Liver (tissue), 9 donors: ENCODE data around the gene FOXC2. TPM values are rescaled to one million over a fixed set of nuclear protein-coding genes. Genes with fewer than 3 reads are reported as not detected.

Experiments
- DNase-seq: peaks from one replicate; pipeline ENCODE4 v3.0.0-alpha.2; 2017; ENCODE audit warnings: low spot score
- H3K27ac ChIP-seq, 2 donors: one replicate each; pipeline ENCODE4 v1.7.0; 2013; ENCODE audit warnings: inconsistent platforms in 2 of 2, low read length in 2 of 2, control low read depth in 1 of 2, low read depth in 1 of 2, mild to moderate bottlenecking in 1 of 2
- H3K27me3 ChIP-seq, 4 donors: one replicate each; pipeline versions ENCODE4 v1.6.1 to v1.7.0; 2013; ENCODE audit warnings: low read length in 3 of 4, inconsistent platforms in 1 of 4, mild to moderate bottlenecking in 1 of 4, moderate library complexity in 1 of 4; ENCODE audit not compliant: control insufficient read depth in 4 of 4, insufficient read depth in 4 of 4
- H3K36me3 ChIP-seq, 4 donors: one replicate each; pipeline versions ENCODE4 v1.6.1 to v1.7.0; 2013; ENCODE audit warnings: low read length in 3 of 4, mild to moderate bottlenecking in 3 of 4, low read depth in 1 of 4, moderate library complexity in 1 of 4; ENCODE audit not compliant: control insufficient read depth in 4 of 4, insufficient read depth in 3 of 4
- H3K4me1 ChIP-seq, 4 donors: one replicate each; pipeline versions ENCODE4 v1.6.1 to v1.7.0; 2013; ENCODE audit warnings: low read length in 3 of 4, mild to moderate bottlenecking in 3 of 4, moderate library complexity in 1 of 4; ENCODE audit not compliant: control insufficient read depth in 4 of 4, insufficient read depth in 4 of 4
- H3K4me3 ChIP-seq, 3 donors: one replicate each; pipeline versions ENCODE4 v1.6.1 to v1.7.0; 2013; ENCODE audit warnings: low read length in 3 of 3, control low read depth in 1 of 3, low read depth in 1 of 3, mild to moderate bottlenecking in 1 of 3
- H3K9ac ChIP-seq, 2 donors: one replicate each; pipeline ENCODE4 v1.7.0; 2013; ENCODE audit warnings: low read length in 2 of 2, mild to moderate bottlenecking in 2 of 2, moderate library complexity in 2 of 2, control low read depth in 1 of 2, low read depth in 1 of 2
- H3K9me3 ChIP-seq, 4 donors: one replicate each; pipeline versions ENCODE4 v1.6.1 to v1.7.0; 2013; ENCODE audit warnings: low read length in 3 of 4; ENCODE audit not compliant: control insufficient read depth in 4 of 4
- EGR1 ChIP-seq, 2 donors: IDR thresholded peaks; 2 replicates each; pipeline ENCODE4 v1.6.1; 2016 to 2018; ENCODE audit warnings: antibody characterized with exemption in 2 of 2, low read depth in 2 of 2
- FOXA1 ChIP-seq: IDR thresholded peaks from 2 replicates; pipeline ENCODE4 v1.6.1; 2016; ENCODE audit warnings: antibody characterized with exemption
- GABPA ChIP-seq, 2 donors: IDR thresholded peaks in 1 of 2; conservative IDR thresholded peaks in 1 of 2; 2 replicates each; pipeline ENCODE4 v1.6.1; 2016; ENCODE audit warnings: antibody characterized with exemption in 2 of 2, mild to moderate bottlenecking in 1 of 2, moderate library complexity in 1 of 2
- HNF4A ChIP-seq, 2 donors: conservative IDR thresholded peaks; 2 replicates each; pipeline ENCODE4 v1.6.1; 2016; ENCODE audit warnings: antibody characterized with exemption in 2 of 2, mild to moderate bottlenecking in 2 of 2
- HNF4G ChIP-seq: IDR thresholded peaks from 2 replicates; pipeline ENCODE4 v1.6.1; 2016; ENCODE audit warnings: antibody characterized with exemption
- JUND ChIP-seq, 2 donors: IDR thresholded peaks; 2 replicates each; pipeline ENCODE4 v1.6.1; 2016; ENCODE audit warnings: antibody characterized with exemption in 2 of 2
- NR2F2 ChIP-seq: IDR thresholded peaks from 2 replicates; pipeline ENCODE4 v1.6.1; 2016; ENCODE audit warnings: antibody characterized with exemption
- RAD21 ChIP-seq, 2 donors: IDR thresholded peaks; 2 replicates each; pipeline ENCODE4 v1.6.1; 2016; ENCODE audit warnings: antibody characterized with exemption in 2 of 2, mild to moderate bottlenecking in 2 of 2
- YY1 ChIP-seq: IDR thresholded peaks from 2 replicates; pipeline ENCODE4 v1.6.1; 2016; ENCODE audit warnings: antibody characterized with exemption, mild to moderate bottlenecking
- WGBS: extraction: QIAGEN DNeasy Blood & Tissue Kit; methylation state at CpG from one replicate; pipeline ENCODE4 v1.1.7; 2013; 5-methylcytosine and 5-hydroxymethylcytosine counted together
- polyA plus RNA-seq, 2 donors: library from polyadenylated mRNA; stranded (reverse) in 1 of 2; unstranded in 1 of 2; fragments of 200-250 nt in 1 of 2; fragments of >200 nt in 1 of 2; fragmentation: Nextera tagmentation in 1 of 2; extraction: Ambion mirVana in 1 of 2; gene quantifications; one replicate each; pipeline versions ENCODE4 v1.2.1 to v1.2.3, GENCODE V29; 2013 to 2015
- total RNA-seq, 2 donors: library from RNA; depleted of rRNA; stranded (reverse); fragments of >200 nt; gene quantifications; one replicate each; pipeline ENCODE4 v1.2.3, GENCODE V29; 2014
- TF ChIP-seq, protein P1 (sequence below): fragments of 150-350 bp; IDR thresholded peaks from 2 replicates; pipeline ENCODE4 v1.5.1; 2017; ENCODE audit warnings: improper control_type of control experiment, low read depth, low read length; ENCODE audit not compliant: missing input control
- TF ChIP-seq, protein P2 (sequence below): IDR thresholded peaks from 2 replicates; pipeline ENCODE4 v1.6.1; 2016; ENCODE audit warnings: antibody characterized with exemption
- TF ChIP-seq, protein P3 (sequence below): IDR thresholded peaks from 2 replicates; pipeline ENCODE4 v1.6.1; 2016; ENCODE audit warnings: antibody characterized with exemption, mild to moderate bottlenecking
- donor health status: healthy.
- donor health status: healthy.
- donor health status: healthy.
- donor health status: healthy.
- donor health status: healthy.

Gene FOXC2
- total and polyA plus RNA-seq, 4 donors, result 0.03 to 0.09 (median 0.08) TPM; not detected in 1

DNA sequence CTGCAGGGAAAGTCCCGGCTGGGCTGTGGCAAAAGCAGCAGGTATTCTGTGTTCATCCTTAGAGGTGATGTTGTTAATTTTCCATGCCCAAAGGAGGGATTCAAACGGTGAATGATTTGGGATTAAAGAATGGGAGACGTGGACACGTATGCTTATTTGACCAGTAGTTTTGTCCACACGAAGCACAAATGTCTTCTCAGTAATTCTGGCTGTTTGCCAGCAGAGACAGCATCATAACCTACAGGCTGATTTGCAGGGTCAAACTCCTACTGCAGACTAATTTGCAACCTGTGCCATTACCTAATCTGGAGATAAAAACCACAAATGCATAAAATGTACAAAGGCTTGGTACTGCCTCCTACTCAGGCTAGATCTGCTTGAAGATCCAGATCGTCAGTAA, 25.7 kb upstream of the FOXC2 start:
- no peak for DNase-seq
- TF ChIP-seq HNF4G (no peak), FOXA1 (no peak), JUND (IDR thresholded peaks at IDR 0.05) (no peak), GABPA (IDR thresholded peaks at IDR 0.05 in 1 of 2, conservative IDR thresholded peaks at IDR 0.05 in 1 of 2) (no peak), HNF4A (conservative IDR thresholded peaks at IDR 0.05) (no peak), YY1 (no peak), NR2F2 (no peak), EGR1 (IDR thresholded peaks at IDR 0.05; ENCODE audit: low read depth in 2 of 2) (no peak), RAD21 (IDR thresholded peaks at IDR 0.05) (no peak)
- TF ChIP-seq, protein P1, sequence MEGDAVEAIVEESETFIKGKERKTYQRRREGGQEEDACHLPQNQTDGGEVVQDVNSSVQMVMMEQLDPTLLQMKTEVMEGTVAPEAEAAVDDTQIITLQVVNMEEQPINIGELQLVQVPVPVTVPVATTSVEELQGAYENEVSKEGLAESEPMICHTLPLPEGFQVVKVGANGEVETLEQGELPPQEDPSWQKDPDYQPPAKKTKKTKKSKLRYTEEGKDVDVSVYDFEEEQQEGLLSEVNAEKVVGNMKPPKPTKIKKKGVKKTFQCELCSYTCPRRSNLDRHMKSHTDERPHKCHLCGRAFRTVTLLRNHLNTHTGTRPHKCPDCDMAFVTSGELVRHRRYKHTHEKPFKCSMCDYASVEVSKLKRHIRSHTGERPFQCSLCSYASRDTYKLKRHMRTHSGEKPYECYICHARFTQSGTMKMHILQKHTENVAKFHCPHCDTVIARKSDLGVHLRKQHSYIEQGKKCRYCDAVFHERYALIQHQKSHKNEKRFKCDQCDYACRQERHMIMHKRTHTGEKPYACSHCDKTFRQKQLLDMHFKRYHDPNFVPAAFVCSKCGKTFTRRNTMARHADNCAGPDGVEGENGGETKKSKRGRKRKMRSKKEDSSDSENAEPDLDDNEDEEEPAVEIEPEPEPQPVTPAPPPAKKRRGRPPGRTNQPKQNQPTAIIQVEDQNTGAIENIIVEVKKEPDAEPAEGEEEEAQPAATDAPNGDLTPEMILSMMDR, result no peak
- 92% methylated on average over 6 of the region's 6 CpGs for WGBS
- Histone ChIP-seq H3K4me3 (no peak overlapping the region), H3K36me3 (peaks cover 16 to 69% (median 44%) of the 10 kb centered on the region in 4 donors), H3K4me1 (no peaks in the 10 kb centered on the region), H3K27ac (no peak overlapping the region), H3K9ac (no peak overlapping the region), H3K9me3 (no peaks in the 10 kb centered on the region), H3K27me3 (no peaks in the 10 kb centered on the region)

DNA sequence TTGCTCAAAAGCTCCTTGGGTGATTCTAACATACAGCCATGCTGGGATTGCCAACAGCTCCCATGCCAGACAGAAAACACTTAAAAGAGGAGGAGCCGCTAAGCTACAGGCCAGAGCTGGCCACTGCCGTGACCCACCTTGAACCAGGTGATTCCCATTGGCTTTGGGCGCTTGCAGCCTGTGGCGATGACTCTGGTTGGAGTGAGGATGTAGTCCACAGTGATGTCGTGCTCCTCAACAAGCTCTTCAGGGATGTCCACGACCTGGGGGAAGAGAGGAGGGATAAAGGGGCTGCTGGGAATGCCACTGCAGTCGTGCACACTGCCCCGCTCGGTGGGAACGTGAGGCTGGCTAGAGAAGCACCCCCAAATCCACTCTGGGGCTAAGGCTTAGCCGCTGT, 25.1 kb upstream of the FOXC2 start:
- H3K9ac ChIP-seq, result no peak overlapping the region
- no peak for DNase-seq
- no peak for TF ChIP-seq RAD21 (IDR thresholded peaks at IDR 0.05)
- TF ChIP-seq, protein P2, sequence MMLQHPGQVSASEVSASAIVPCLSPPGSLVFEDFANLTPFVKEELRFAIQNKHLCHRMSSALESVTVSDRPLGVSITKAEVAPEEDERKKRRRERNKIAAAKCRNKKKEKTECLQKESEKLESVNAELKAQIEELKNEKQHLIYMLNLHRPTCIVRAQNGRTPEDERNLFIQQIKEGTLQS, result no peak
- TF ChIP-seq, protein P3, sequence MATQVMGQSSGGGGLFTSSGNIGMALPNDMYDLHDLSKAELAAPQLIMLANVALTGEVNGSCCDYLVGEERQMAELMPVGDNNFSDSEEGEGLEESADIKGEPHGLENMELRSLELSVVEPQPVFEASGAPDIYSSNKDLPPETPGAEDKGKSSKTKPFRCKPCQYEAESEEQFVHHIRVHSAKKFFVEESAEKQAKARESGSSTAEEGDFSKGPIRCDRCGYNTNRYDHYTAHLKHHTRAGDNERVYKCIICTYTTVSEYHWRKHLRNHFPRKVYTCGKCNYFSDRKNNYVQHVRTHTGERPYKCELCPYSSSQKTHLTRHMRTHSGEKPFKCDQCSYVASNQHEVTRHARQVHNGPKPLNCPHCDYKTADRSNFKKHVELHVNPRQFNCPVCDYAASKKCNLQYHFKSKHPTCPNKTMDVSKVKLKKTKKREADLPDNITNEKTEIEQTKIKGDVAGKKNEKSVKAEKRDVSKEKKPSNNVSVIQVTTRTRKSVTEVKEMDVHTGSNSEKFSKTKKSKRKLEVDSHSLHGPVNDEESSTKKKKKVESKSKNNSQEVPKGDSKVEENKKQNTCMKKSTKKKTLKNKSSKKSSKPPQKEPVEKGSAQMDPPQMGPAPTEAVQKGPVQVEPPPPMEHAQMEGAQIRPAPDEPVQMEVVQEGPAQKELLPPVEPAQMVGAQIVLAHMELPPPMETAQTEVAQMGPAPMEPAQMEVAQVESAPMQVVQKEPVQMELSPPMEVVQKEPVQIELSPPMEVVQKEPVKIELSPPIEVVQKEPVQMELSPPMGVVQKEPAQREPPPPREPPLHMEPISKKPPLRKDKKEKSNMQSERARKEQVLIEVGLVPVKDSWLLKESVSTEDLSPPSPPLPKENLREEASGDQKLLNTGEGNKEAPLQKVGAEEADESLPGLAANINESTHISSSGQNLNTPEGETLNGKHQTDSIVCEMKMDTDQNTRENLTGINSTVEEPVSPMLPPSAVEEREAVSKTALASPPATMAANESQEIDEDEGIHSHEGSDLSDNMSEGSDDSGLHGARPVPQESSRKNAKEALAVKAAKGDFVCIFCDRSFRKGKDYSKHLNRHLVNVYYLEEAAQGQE, result no peak
- no peaks in the 10 kb centered on the region for H3K4me1 ChIP-seq
- H3K27me3 ChIP-seq, result no peaks in the 10 kb centered on the region
- WGBS, result 96% methylated on average over 11 of the region's 11 CpGs
- H3K36me3 ChIP-seq, result peaks cover 16 to 75% (median 46%) of the 10 kb centered on the region in 4 donors
- no peak overlapping the region for H3K4me3 ChIP-seq
- H3K9me3 ChIP-seq, result no peaks in the 10 kb centered on the region
- no peak overlapping the region for H3K27ac ChIP-seq
